ENCODE data around the gene ATP1A4. TPM values are rescaled to one million over a fixed set of nuclear protein-coding genes. Genes with fewer than 3 reads are reported as not detected.

ATP1A4 gene
- total RNA-seq: under 1 TPM in 1 of 2 donors, not detected in 1; under 0.01 TPM

DNA sequence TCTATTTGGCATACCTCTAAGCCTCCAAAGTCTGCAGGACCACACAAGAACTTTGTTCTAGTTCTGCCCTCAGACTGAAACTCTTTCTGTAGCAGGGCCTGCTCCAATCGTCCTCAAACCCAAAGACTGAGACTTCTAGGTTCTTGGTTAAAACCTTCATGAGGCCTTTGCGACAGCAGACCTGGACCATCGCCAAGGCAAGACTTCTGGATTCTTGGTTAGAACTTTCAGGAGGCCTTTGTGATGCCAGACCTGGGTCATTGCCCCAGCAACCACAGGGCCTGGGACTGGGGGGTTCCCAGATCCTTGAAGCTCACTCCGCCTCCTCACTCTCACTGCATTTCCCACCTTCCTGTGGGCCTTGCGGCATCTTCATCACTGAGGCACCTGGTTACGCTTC lies at the start of gene ATP1A4:
TSS of gene ATP1A4 (plus strand) at position 301 of the 400 bp plus-strand sequence. CDS start 438 bp downstream, outside the sequence.

DNA sequence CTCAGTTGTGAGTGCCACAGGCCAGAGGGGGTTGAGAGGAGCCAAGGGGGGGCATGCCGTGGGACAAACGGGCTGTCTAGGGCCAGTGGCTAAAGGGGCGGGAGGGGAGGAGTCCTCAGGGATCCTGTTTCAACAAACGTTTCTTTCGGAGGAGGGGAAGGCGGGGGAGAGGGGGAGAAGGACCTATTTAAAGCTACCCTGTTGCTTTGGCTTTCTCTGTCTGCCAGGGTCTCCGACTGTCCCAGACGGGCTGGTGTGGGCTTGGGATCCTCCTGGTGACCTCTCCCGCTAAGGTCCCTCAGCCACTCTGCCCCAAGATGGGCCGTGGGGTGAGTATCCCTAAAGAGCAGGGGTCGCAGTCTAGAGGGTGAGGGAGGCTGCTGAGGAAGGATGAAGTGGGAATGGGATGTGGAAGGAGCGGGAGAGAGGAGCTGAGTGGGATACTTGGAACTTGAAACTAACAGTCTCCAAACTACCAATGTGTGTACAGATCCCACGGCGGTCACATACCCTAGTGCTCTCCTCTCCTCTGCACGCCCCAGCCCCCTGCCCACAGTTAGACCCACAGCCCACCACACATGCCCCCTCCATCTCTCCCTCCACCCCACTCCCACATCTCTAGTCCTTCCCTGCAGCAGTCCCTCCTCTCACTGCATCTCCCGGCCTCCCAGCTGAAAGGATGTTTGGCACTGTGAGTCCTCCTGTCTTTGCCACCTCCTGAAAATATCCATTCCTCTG lies 35.7 kb upstream of the ATP1A4 start, which contains the start of gene ATP1A2:
TSS of gene ATP1A2 (plus strand) at position 215 of the 738 bp plus-strand sequence. CDS start at position 318, 103 bp downstream.

DNA sequence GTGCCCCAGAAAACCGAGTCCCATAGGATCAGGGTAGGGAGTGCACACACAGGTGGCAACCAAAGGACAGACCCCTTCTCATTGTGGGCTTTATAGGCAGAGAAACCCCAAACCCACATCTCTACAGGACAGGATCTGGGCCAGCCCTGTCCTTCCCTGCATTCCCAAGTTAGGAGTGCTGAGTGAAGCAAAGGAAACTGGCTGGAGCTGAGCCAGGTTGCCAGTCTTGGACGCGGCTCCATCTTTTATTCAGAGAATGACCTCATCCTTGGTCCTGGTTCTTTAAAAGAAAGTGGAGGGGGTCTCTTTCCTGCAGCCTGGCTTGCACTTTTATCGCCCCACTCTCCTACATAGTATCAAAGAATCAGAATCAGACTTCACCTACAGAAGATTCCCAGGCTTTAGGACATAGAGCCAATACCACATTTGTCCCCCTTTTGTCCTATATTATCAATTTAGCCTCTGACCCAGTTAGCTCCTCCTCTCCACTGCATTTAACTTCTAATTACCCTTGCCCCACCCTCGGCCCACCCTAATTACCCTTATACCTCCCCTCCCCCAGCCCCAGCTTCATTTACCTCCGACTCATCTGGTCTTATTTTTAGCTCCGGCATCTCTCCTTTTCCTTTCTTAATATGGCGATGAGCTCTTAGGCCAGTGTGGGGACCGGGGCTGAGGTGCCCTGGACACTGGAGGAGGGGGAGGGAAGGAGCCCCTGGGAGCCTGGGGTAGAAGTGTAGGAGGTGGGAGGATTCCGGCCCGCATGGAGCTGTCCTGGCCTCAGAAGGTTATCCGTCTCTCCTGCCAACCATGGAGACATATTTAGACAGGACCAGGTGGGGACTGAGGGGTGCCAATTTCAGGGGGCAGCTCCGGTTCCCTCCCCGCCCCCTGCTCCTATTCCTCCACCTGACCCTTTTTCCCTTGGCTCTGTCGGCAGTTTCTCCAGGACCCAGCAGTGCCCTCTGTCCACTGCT lies 38.5 kb downstream of the ATP1A4 start, which contains the start of gene CASQ1:
TSS of gene CASQ1 (plus strand) at position 927 of the 977 bp plus-strand sequence. CDS start 177 bp downstream, outside the sequence.

DNA sequence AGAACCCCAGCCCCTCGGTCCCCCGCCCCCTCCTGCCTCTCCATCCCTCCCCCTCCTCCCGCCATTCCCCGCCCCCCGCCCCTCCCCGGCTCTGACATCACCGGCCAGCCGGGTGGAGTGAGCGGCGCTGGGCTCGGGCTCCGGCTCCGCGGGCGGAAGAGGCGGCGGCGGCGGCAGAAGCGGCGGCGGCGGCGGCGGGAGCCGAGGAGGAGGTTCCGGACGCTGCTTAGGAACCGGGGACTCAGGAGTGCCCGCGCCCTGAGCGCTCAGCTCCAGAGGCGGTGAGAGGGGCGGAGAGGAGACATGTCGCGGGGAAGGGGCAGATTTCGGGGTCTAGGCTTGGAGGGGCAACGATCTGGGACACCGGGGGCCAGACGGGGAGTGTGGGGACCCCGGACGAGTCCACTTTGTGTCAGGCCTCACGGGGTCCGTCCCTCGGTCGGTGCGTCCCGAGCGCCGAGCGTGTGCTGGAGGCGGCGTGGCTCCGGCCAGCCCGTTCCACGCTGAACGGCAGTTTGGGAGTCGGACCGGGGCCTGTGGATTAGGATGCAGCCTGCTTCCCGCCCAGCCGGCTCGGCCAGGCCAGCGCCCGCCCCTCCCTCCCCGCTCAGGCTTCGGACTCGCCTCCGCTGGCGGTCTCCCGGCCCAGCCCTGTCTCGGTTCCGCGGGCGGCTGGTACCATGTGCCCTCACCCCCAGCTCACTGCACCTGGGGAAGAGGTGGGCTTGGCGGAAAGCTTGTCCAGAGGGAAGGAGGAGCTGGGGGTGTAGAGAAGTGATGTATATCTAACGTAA lies 54.0 kb downstream of the ATP1A4 start, which contains the start of gene PEA15:
TSS of gene PEA15 (plus strand) at position 143 of the 794 bp plus-strand sequence. CDS start 6,161 bp downstream, outside the sequence.

Other genes with a start within 250 kb of the ATP1A4 start
- gene TAGLN2, start 226.1 kb upstream of the ATP1A4 start, total RNA-seq: 100 to 1,000 TPM; 188 to 288 TPM
- under 1 TPM in 1 of 2 donors, not detected in 1; under 0.01 TPM for gene IGSF9, start 206.0 kb upstream of the ATP1A4 start, total RNA-seq
- 10 to 100 TPM in 1 of 2 donors, 1 to 10 TPM in 1; 2.1 to 14.3 TPM for gene SLAMF9, start 197.4 kb upstream of the ATP1A4 start, total RNA-seq
- gene PIGM, start 119.6 kb upstream of the ATP1A4 start, total RNA-seq: 1 to 10 TPM; 4.8 to 5.0 TPM
- under 1 TPM in 1 of 2 donors, not detected in 1; under 0.01 TPM for gene KCNJ10, start 81.4 kb upstream of the ATP1A4 start, total RNA-seq
- gene KCNJ9, start 70.1 kb upstream of the ATP1A4 start, total RNA-seq: not detected
- gene IGSF8, start 53.0 kb upstream of the ATP1A4 start, total RNA-seq: 100 to 1,000 TPM in 1 of 2 donors, 10 to 100 TPM in 1; 88.4 to 172 TPM
- gene ATP1A2, start 35.8 kb upstream of the ATP1A4 start, total RNA-seq: not detected
- not detected for gene CASQ1, start 39.0 kb downstream of the ATP1A4 start, total RNA-seq
- 10 to 100 TPM; 60.6 to 79.9 TPM for gene PEA15, start 53.8 kb downstream of the ATP1A4 start, total RNA-seq
- gene DCAF8, start 110.9 kb downstream of the ATP1A4 start, total RNA-seq: 10 to 100 TPM; 59.3 to 75.0 TPM
- gene PEX19, start 133.5 kb downstream of the ATP1A4 start, total RNA-seq: 10 to 100 TPM; 46.0 to 61.9 TPM
- 100 to 1,000 TPM; 133 to 194 TPM for gene COPA, start 191.6 kb downstream of the ATP1A4 start, total RNA-seq
- 100 to 1,000 TPM; 110 to 132 TPM for gene NCSTN, start 191.8 kb downstream of the ATP1A4 start, total RNA-seq
- gene NHLH1, start 215.5 kb downstream of the ATP1A4 start, total RNA-seq: under 1 TPM; under 0.01 TPM
- gene VANGL2, start 249.0 kb downstream of the ATP1A4 start, total RNA-seq: 1 to 10 TPM; 4.7 to 4.8 TPM